ENCODE measurements around the gene CLPX.

- TF ChIP-seq POLR2A (IDR thresholded peaks at IDR 0.05; ENCODE audit: low read depth, low read length) (peak; percentile 50), TAF1 (IDR thresholded peaks at IDR 0.05; ENCODE audit: borderline replicate concordance, low read depth, low read length) (no peak)
Observed at GRCh38 chr15:65132878-65133547, 52.1 kb downstream of the CLPX start.

All from GM12892 (cell line).